Measurements from ENCODE around the gene MAGI2.
"Not testable (repeated sequence)": the region's sequence is repeated elsewhere in the genome, so short reads cannot be mapped to it uniquely, and the experiment has no call there.

The MAGI2 gene

DNA sequence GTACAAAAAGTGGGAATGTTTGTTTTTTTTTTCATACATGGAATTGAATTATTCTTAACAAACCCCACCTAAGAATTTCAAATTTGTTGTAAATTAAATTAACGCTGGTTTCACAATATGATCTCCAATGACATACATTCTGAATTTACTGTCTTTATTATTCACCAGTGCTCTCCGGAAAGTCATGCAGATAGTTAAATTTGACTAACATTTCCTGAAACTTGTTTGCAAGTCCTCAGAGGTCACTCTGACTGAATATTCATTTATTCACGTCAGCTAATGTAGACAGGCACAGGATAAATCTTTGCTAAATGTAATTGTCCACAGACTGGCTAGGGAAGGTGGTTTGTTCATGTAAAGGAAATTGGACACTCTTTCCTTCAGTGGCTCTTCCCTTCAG is 924.5 kb downstream of the MAGI2 start:
- intact Hi-C loops (cut with micrococcal nuclease) = no loop called here
- H3K36me3 Mint-ChIP-seq (ENCODE audit: low read depth) = no peaks in the 10 kb centered on the region
- no peak overlapping the region for H3K4me3 Mint-ChIP-seq
- no peaks in the 10 kb centered on the region for H3K4me1 Mint-ChIP-seq (ENCODE audit: low read depth)
- H3K9me3 Mint-ChIP-seq = peaks cover 9% of the 10 kb centered on the region
- no peaks in the 10 kb centered on the region for H3K27me3 Mint-ChIP-seq
- H3K27ac Mint-ChIP-seq = no peak overlapping the region

DNA sequence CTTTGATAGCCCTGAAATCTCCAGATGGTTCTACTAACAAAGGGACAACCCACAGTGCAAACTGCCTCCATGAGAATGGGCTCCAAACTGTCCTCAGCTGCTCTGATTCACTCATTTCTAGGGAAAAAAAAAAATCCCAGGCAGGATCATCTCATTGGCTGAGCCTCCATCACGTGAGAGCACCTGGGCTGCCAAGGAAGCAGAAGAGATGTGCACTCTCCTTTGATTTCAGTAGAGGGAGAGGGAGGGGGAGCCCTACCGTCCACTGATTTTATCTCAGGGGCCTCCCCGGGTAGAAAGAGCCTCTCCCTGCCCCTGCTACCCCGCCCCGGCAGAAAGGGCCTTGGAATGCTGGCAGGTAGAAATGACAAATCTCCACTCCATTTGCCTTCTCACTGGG is 929.5 kb downstream of the MAGI2 start:
- H3K36me3 Mint-ChIP-seq (ENCODE audit: low read depth) = no peaks in the 10 kb centered on the region
- no peak overlapping the region for H3K27ac Mint-ChIP-seq
- no peak overlapping the region for H3K4me3 Mint-ChIP-seq
- H3K27me3 Mint-ChIP-seq = no peaks in the 10 kb centered on the region
- no peaks in the 10 kb centered on the region for H3K4me1 Mint-ChIP-seq (ENCODE audit: low read depth)
- H3K9me3 Mint-ChIP-seq = no peaks in the 10 kb centered on the region
- intact Hi-C loops (cut with micrococcal nuclease) = no loop called here

GRCh38 chr7:78521961-78522360 is 931.5 kb downstream of the MAGI2 start:
- Mint-ChIP-seq H3K4me3 (no peak overlapping the region), H3K36me3 (ENCODE audit: low read depth) (no peaks in the 10 kb centered on the region), H3K4me1 (ENCODE audit: low read depth) (no peaks in the 10 kb centered on the region), H3K27me3 (no peaks in the 10 kb centered on the region), H3K9me3 (no peaks in the 10 kb centered on the region), H3K27ac (no peak overlapping the region)
- intact Hi-C loops (cut with micrococcal nuclease) = no loop called here

DNA sequence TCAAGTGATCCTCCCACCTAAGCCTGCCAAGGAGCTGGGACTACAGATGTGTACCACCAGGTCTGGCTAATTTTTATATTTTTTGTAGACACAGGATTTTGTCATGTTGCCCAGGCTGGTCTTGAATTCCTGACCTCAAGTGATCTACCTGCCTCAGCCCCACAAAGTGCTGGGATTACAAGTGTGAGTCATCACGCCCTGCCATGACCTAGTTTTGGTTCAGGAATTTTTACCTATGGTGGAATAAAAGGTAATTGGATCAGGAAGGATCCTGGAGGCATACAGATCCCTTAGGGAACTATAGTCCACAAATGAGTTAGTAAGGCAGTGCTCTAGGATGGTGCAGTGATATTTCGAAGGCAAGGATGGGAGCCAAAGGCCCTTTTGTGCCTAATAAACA is 937.0 kb downstream of the MAGI2 start:
- no peak overlapping the region for H3K4me3 Mint-ChIP-seq
- H3K27me3 Mint-ChIP-seq = no peaks in the 10 kb centered on the region
- no peak overlapping the region for H3K27ac Mint-ChIP-seq
- no peaks in the 10 kb centered on the region for H3K36me3 Mint-ChIP-seq (ENCODE audit: low read depth)
- H3K4me1 Mint-ChIP-seq (ENCODE audit: low read depth) = no peaks in the 10 kb centered on the region
- H3K9me3 Mint-ChIP-seq = no peaks in the 10 kb centered on the region
- intact Hi-C loops (cut with micrococcal nuclease) = no loop called here

DNA sequence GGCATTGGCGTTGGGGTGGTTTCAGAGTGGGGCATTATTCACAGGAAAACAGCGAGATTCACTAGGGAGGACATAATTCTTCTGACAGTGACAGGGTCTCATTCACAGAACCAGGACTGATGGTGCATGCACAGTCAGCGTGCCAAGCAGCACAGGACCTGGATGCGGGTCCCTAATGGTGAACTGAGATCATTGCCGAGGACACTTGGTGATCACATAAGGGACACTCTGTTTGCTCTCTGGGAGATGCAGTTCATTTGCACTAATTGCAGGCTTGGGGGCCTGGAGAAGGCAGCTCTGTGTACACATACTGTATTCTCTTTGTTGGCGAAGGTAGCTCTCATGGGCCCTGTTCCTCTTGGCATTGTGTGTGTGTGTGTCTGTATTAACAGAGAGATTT is 938.8 kb downstream of the MAGI2 start:
- Mint-ChIP-seq H3K9me3 (no peaks in the 10 kb centered on the region), H3K4me1 (ENCODE audit: low read depth) (no peaks in the 10 kb centered on the region), H3K27me3 (no peaks in the 10 kb centered on the region), H3K27ac (no peak overlapping the region), H3K4me3 (no peak overlapping the region), H3K36me3 (ENCODE audit: low read depth) (no peaks in the 10 kb centered on the region)
- intact Hi-C loops (cut with micrococcal nuclease) = no loop called here

GRCh38 chr7:78510580-78511188 is 942.8 kb downstream of the MAGI2 start:
- H3K4me1 Mint-ChIP-seq (ENCODE audit: low read depth) = no peaks in the 10 kb centered on the region
- no peak overlapping the region for H3K27ac Mint-ChIP-seq
- H3K36me3 Mint-ChIP-seq (ENCODE audit: low read depth) = no peaks in the 10 kb centered on the region
- no peaks in the 10 kb centered on the region for H3K27me3 Mint-ChIP-seq
- intact Hi-C loops (cut with micrococcal nuclease) = loop anchor here (2.0 kb wide), 1 partner anchor 666 kb away; no protein-coding TSS in a partner anchor
- H3K9me3 Mint-ChIP-seq = no peaks in the 10 kb centered on the region
- H3K4me3 Mint-ChIP-seq = no peak overlapping the region

DNA sequence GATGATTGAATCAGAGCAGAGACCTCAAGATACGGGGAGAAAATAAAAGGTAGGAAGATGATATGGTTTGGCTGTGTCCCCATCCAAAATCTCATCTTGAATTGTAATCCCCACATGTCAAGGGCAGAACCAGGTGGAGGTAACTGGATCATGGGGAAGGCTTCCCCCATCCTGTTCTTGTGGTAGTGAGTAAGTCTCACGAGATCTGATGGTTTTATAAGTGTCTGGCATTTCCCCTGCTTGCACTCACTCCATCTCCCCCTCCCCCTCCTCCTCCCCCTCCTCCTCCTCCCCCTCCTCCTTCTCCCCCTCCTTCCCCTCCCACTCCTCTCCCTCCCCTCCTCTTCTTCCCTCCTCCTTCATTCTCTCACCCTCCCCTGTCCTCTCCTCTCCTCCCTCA is 950.2 kb downstream of the MAGI2 start:
- H3K27me3 Mint-ChIP-seq; H3K9me3 Mint-ChIP-seq; H3K27ac Mint-ChIP-seq; H3K4me3 Mint-ChIP-seq; H3K36me3 Mint-ChIP-seq (ENCODE audit: low read depth); intact Hi-C loops (cut with micrococcal nuclease); H3K4me1 Mint-ChIP-seq (ENCODE audit: low read depth): not testable (repeated sequence)

- intact Hi-C loops (cut with micrococcal nuclease) = no loop called here
- H3K27ac Mint-ChIP-seq = no peak overlapping the region
- no peak overlapping the region for H3K4me3 Mint-ChIP-seq
- H3K36me3 Mint-ChIP-seq (ENCODE audit: low read depth) = no peaks in the 10 kb centered on the region
- H3K27me3 Mint-ChIP-seq = no peaks in the 10 kb centered on the region
- no peaks in the 10 kb centered on the region for H3K9me3 Mint-ChIP-seq
- H3K4me1 Mint-ChIP-seq (ENCODE audit: low read depth) = no peaks in the 10 kb centered on the region
Observed at GRCh38 chr7:78501064-78501463, 952.4 kb downstream of the MAGI2 start.

DNA sequence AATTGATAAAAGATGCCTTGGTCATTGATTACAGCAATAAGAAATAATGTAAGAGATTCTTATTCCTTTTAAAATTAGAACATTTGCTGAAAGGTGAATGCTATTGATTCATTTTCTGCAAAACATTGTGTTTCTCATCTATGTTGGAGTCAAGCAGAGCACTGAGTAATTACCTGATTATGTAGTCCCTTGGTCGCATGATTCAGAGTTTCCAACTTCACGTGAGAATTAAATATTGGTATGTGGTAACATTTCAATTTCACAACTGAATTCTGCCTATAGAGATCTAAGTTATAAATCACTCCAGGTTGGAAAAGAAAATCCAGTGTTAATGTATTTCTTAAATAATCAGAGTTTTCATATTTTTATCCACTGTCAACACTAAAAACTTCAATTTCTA is 953.5 kb downstream of the MAGI2 start:
- H3K27me3 Mint-ChIP-seq = no peaks in the 10 kb centered on the region
- intact Hi-C loops (cut with micrococcal nuclease) = no loop called here
- H3K4me1 Mint-ChIP-seq (ENCODE audit: low read depth) = no peaks in the 10 kb centered on the region
- H3K27ac Mint-ChIP-seq = no peak overlapping the region
- no peaks in the 10 kb centered on the region for H3K36me3 Mint-ChIP-seq (ENCODE audit: low read depth)
- no peaks in the 10 kb centered on the region for H3K9me3 Mint-ChIP-seq
- no peak overlapping the region for H3K4me3 Mint-ChIP-seq

GRCh38 chr7:78499283-78499682 is 954.2 kb downstream of the MAGI2 start:
- Mint-ChIP-seq H3K27me3 (no peaks in the 10 kb centered on the region), H3K9me3 (no peaks in the 10 kb centered on the region), H3K27ac (no peak overlapping the region), H3K36me3 (ENCODE audit: low read depth) (no peaks in the 10 kb centered on the region), H3K4me3 (no peak overlapping the region), H3K4me1 (ENCODE audit: low read depth) (no peaks in the 10 kb centered on the region)
- intact Hi-C loops (cut with micrococcal nuclease) = no loop called here

GRCh38 chr7:78497728-78498427 is 955.6 kb downstream of the MAGI2 start:
- H3K4me3 Mint-ChIP-seq = no peak overlapping the region
- no peaks in the 10 kb centered on the region for H3K27me3 Mint-ChIP-seq
- no peaks in the 10 kb centered on the region for H3K4me1 Mint-ChIP-seq (ENCODE audit: low read depth)
- H3K27ac Mint-ChIP-seq = no peak overlapping the region
- intact Hi-C loops (cut with micrococcal nuclease) = no loop called here
- no peaks in the 10 kb centered on the region for H3K36me3 Mint-ChIP-seq (ENCODE audit: low read depth)
- H3K9me3 Mint-ChIP-seq = no peaks in the 10 kb centered on the region

GRCh38 chr7:78496096-78496630 is 957.3 kb downstream of the MAGI2 start:
- Mint-ChIP-seq H3K36me3 (ENCODE audit: low read depth) (no peaks in the 10 kb centered on the region), H3K27ac (no peak overlapping the region), H3K4me3 (no peak overlapping the region), H3K9me3 (no peaks in the 10 kb centered on the region), H3K27me3 (no peaks in the 10 kb centered on the region), H3K4me1 (ENCODE audit: low read depth) (no peaks in the 10 kb centered on the region)
- intact Hi-C loops (cut with micrococcal nuclease) = no loop called here

- intact Hi-C loops (cut with micrococcal nuclease) = no loop called here
- Mint-ChIP-seq H3K27me3 (no peaks in the 10 kb centered on the region), H3K9me3 (no peaks in the 10 kb centered on the region), H3K4me3 (no peak overlapping the region), H3K4me1 (ENCODE audit: low read depth) (no peaks in the 10 kb centered on the region), H3K27ac (no peak overlapping the region), H3K36me3 (ENCODE audit: low read depth) (no peaks in the 10 kb centered on the region)
Observed at GRCh38 chr7:78493401-78493800, 960.1 kb downstream of the MAGI2 start.

GRCh38 chr7:78492146-78492545 is 961.3 kb downstream of the MAGI2 start:
- no peaks in the 10 kb centered on the region for H3K9me3 Mint-ChIP-seq
- no peaks in the 10 kb centered on the region for H3K36me3 Mint-ChIP-seq (ENCODE audit: low read depth)
- no peak overlapping the region for H3K4me3 Mint-ChIP-seq
- H3K4me1 Mint-ChIP-seq (ENCODE audit: low read depth) = no peaks in the 10 kb centered on the region
- intact Hi-C loops (cut with micrococcal nuclease) = no loop called here
- H3K27ac Mint-ChIP-seq = no peak overlapping the region
- no peaks in the 10 kb centered on the region for H3K27me3 Mint-ChIP-seq

- no peaks in the 10 kb centered on the region for H3K36me3 Mint-ChIP-seq (ENCODE audit: low read depth)
- H3K4me3 Mint-ChIP-seq = no peak overlapping the region
- no peak overlapping the region for H3K27ac Mint-ChIP-seq
- no peaks in the 10 kb centered on the region for H3K4me1 Mint-ChIP-seq (ENCODE audit: low read depth)
- intact Hi-C loops (cut with micrococcal nuclease) = no loop called here
- H3K27me3 Mint-ChIP-seq = no peaks in the 10 kb centered on the region
- H3K9me3 Mint-ChIP-seq = no peaks in the 10 kb centered on the region
Observed at GRCh38 chr7:78490524-78490923, 962.9 kb downstream of the MAGI2 start.
